Kidney epithelial cell (primary cell): ENCODE results near the gene C10orf95. TPM values are rescaled to one million over a fixed set of nuclear protein-coding genes. Genes with fewer than 3 reads are reported as not detected.

Source experiments
- DNase-seq: peaks from one replicate; pipeline ENCODE4 v3.0.0-alpha.2; 2010; ENCODE audit warnings: low read depth
- H3K27me3 ChIP-seq: 2 replicates; pipeline ENCODE4 v1.6.0; 2011; ENCODE audit warnings: low read length; ENCODE audit not compliant: control insufficient read depth, insufficient read depth
- H3K36me3 ChIP-seq: 2 replicates; pipeline ENCODE4 v1.5.1; 2011; ENCODE audit warnings: low read length; ENCODE audit not compliant: control insufficient read depth, insufficient read depth
- H3K4me3 ChIP-seq: 2 replicates; pipeline ENCODE4 v1.5.1; 2011; ENCODE audit warnings: low read depth, mild to moderate bottlenecking, control low read depth, low read length
- CTCF ChIP-seq: IDR thresholded peaks from 2 replicates; pipeline ENCODE4 v1.5.1; 2011; ENCODE audit warnings: mild to moderate bottlenecking, moderate library complexity, low read length, control low read depth, inconsistent platforms; ENCODE audit not compliant: insufficient read depth, poor library complexity, severe bottlenecking
- total RNA-seq: library from RNA; depleted of rRNA; stranded (reverse); fragments of >200 nt; gene quantifications from 2 replicates; pipeline ENCODE4 v1.2.3, GENCODE V29; 2015

The C10orf95 gene
- total RNA-seq, 1 donor from 2014 or later, result 3.2 TPM

- TF ChIP-seq CTCF, result no peak
- H3K27me3 ChIP-seq, result no peaks in the 10 kb centered on the region
- H3K36me3 ChIP-seq, result no peaks in the 10 kb centered on the region
- no peak for DNase-seq
- no peak overlapping the region for H3K4me3 ChIP-seq
Observed at GRCh38 chr10:102434394-102435132, 16.8 kb downstream of the C10orf95 start.

- DNase-seq, result no peak
- no peak for TF ChIP-seq CTCF
- H3K36me3 ChIP-seq, result no peaks in the 10 kb centered on the region
- H3K4me3 ChIP-seq, result no peak overlapping the region
- no peaks in the 10 kb centered on the region for H3K27me3 ChIP-seq
Observed at GRCh38 chr10:102433619-102434046, 17.7 kb downstream of the C10orf95 start.

- TF ChIP-seq CTCF, result no peak
Observed at GRCh38 chr10:102432162-102432950, 19.0 kb downstream of the C10orf95 start, which contains the start of gene CUEDC2. Gene CUEDC2 (minus strand): TSS chr10:102432574. CDS start chr10:102425188, 7,386 bp downstream.

GRCh38 chr10:102431452-102432124, 19.8 kb downstream of the C10orf95 start:
- Histone ChIP-seq H3K4me3 (peak overlapping the region; percentile 69), H3K27me3 (no peaks in the 10 kb centered on the region), H3K36me3 (no peaks in the 10 kb centered on the region)
- no peak for DNase-seq
- no peak for TF ChIP-seq CTCF

More at GRCh38 chr10:102432162-102432950, 19.0 kb downstream of the C10orf95 start, which contains the start of gene CUEDC2:
- H3K27me3 ChIP-seq, result no peaks in the 10 kb centered on the region
- peak within 1 kb of the TSS; percentile 69 for H3K4me3 ChIP-seq
- H3K36me3 ChIP-seq, result no peaks in the 10 kb centered on the region
- peak; percentile 81 for DNase-seq

- Histone ChIP-seq H3K27me3 (no peaks in the 10 kb centered on the region), H3K4me3 (no peak overlapping the region), H3K36me3 (no peaks in the 10 kb centered on the region)
- no peak for DNase-seq
- TF ChIP-seq CTCF, result no peak
Observed at GRCh38 chr10:102429468-102429867, 21.9 kb downstream of the C10orf95 start.
